ENCODE measurements around the gene CHRM4.

Gene CHRM4

GRCh38 chr11:46386005-46386578, 5.5 kb downstream of the CHRM4 start:
- no peak for TF ChIP-seq ZFX (IDR thresholded peaks at IDR 0.05; ENCODE audit: borderline replicate concordance)
- TF ChIP-seq CTCF (IDR thresholded peaks at IDR 0.05), result no peak
- no peak overlapping the region for H3K27ac ChIP-seq

- TF ChIP-seq CTCF (IDR thresholded peaks at IDR 0.05) (no peak), ZFX (IDR thresholded peaks at IDR 0.05; ENCODE audit: borderline replicate concordance) (no peak)
Observed at GRCh38 chr11:46385169-46386004, 6.2 kb downstream of the CHRM4 start.

GRCh38 chr11:46383974-46384701, 7.4 kb downstream of the CHRM4 start:
- peak overlapping the region; percentile 95; the same call in 1 of the 2 replicates for H3K27ac ChIP-seq
- TF ChIP-seq CTCF (IDR thresholded peaks at IDR 0.05) (no peak), ZFX (IDR thresholded peaks at IDR 0.05; ENCODE audit: borderline replicate concordance) (no peak)

More at GRCh38 chr11:46385169-46386004, 6.2 kb downstream of the CHRM4 start:
- H3K27ac ChIP-seq, result 0 out of 2 replicates have a peak overlapping the region, but pooled peaks have one; percentile 95

- TF ChIP-seq ZFX (IDR thresholded peaks at IDR 0.05; ENCODE audit: borderline replicate concordance), result no peak
- peak; percentile 56 for TF ChIP-seq CTCF (IDR thresholded peaks at IDR 0.05)
- H3K27ac ChIP-seq, result peak overlapping the region; percentile 95
Observed at GRCh38 chr11:46383404-46383758, 8.2 kb downstream of the CHRM4 start.

GRCh38 chr11:46382646-46383403, 8.8 kb downstream of the CHRM4 start:
- TF ChIP-seq CTCF (IDR thresholded peaks at IDR 0.05) (peak; percentile 82), ZFX (IDR thresholded peaks at IDR 0.05; ENCODE audit: borderline replicate concordance) (no peak)
- H3K27ac ChIP-seq, result peak overlapping the region; percentile 95

- TF ChIP-seq ZFX (IDR thresholded peaks at IDR 0.05; ENCODE audit: borderline replicate concordance) (no peak), CTCF (IDR thresholded peaks at IDR 0.05) (no peak)
- H3K27ac ChIP-seq, result peak overlapping the region; percentile 95
Observed at GRCh38 chr11:46381819-46382645, 9.5 kb downstream of the CHRM4 start.

Measured in 22Rv1 (cell line).